AML-193 (cell line): Measurements from ENCODE around the gene LNX2.

Source experiments
- DNase-seq, 2 experiments: peaks; one replicate each; lab custom pipeline; 2025; lab: John Stamatoyannopoulos, UW

Gene LNX2

DNA sequence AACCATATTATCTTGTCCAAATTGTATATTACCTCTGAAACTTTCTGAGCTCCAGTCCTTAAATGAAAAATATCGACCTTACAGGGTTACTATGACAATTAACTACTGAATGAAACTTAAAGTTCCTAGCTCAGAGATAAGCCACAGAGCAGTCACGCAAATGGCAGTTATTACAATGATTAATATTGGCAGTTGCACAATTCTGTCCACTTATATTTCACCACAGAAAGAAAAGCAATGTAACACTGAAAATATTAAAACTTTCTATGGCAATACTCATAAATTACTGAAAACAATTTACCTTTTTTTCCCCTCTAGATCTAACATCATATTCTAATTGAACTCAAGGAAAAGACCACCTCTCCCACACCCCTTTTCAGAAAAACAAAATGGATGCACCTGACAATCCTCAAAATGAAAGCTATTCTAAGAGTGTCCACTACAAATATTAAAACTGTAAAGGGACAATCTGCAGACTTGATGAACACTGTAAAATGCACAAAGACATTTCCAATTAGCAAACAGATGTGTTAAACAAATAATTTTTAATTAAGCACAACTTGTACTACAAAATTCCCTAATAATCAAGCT is 14.6 kb downstream of the LNX2 start:
- DNase-seq: peak; percentile 52 to 55

DNA sequence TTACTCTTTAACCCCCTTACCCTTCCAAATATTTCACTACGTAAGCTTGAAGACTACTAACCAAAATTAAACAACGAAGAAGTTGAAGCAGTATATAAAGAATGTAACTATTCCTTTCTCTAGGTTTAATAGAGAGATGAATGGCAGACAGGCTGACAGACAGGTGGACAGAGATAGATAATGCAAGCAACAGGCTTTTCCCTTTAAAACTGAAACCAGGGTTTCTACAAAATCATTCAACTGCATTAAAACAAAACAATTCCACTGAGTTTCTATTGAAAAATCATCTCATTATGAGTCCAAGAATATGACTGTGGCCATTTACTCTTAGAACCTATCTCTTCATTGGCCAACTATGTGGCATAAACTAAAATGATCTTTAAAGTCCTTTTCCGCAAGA is 15.2 kb downstream of the LNX2 start:
- no peak for DNase-seq

DNA sequence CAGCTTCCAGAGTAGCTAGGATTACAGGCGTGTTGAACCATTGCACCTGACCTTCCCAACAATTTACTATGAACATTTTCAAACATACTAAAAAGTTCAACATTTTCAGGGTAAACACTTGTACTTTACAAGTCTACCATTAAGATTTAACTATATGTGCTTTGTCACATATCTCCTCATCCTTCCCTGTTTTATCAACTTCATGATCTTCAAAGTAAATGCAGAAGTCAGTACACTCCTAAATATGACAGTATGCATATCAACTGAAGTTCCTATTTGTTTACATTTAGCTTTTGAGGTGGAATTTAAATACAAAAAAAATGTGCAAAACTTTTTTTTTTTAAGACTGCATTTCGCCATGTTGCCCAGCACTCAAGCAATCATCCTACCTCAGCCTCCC is 18.5 kb downstream of the LNX2 start:
- DNase-seq: no peak

DNA sequence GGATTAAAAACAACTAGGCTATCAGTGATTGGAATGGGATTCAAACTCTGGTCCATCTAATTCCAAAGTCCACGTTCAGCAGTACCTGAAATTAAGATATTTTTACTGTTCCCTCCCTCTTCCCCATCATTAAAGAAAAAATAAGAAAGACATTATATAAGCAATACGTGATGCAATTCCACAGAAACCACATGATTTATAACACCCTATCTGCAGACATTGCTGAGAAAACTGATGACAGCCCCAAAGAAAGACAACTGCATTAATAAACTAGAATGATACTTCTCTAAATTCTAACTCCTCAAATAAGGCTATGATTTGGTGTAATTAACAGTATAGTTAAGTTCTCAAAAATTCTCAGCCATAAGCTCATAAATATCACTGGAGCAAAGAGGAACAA is 19.1 kb downstream of the LNX2 start:
- no peak for DNase-seq

DNA sequence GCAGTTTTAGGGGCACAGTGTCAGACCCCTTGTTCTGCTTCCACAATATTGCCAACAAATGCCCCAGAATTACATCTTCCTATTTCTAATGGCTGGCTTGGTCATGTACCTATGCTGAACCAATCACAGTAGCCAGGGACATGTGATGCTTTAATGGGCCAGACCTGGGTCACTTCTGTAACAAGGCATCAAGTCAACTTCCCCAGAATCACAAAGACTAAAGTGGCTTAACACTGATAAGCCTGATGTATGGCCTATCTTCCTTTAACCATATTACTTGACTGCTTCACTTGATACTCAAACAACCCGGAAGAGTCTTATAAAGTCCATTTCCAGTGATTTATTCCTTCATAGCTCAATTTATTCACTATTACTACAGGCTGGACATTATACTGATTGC is 19.6 kb downstream of the LNX2 start:
- DNase-seq: no peak

DNA sequence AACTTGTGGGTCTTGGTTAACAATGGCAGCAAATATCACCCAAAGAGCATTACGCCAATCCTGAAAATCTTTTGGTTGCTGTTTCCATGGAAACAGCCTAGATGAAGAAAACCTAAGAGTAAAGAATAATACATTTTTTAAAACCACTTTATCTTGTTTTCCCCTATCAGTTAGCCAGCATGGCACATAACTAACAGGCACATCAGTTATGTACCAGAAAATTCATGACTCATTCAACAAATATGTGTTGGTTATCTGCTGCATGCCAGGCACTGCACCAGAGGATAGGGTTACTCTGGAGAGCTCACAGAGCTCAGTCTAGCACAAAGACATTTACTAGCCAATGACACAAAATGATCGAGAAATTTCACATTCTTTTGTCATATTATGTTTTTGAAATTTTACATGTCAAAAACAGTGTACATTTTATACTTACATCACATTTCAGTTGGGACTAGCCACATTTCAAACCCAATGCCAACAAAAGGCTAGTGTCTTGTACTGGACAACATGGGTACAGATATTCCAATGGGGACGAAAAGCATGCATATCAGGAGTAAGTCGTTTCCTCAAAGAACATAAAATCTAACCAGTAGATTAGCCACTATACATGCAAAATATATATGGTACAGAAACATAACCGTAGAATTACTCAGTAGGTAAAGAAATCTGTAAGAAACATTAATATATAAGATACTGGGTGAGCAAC is 20.3 kb downstream of the LNX2 start:
- DNase-seq: no peak

DNA sequence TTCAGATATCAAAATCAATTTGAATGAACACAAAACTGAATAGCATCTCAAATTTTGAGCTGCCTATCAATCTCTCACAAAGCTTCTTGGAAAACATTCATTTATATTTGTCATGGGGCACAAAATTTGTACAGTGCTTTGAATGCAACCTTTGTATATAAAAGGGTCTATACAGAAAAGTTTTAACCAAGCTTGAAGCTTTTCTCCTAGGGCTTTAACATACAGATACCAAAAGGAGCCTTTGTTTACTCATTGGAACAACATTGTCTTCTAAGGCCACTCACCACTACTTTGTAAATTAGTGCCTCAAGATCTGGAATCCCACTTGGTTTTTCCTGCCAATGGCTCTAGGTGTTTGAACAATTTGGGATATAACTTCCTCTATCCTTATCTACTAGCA is 21.2 kb downstream of the LNX2 start:
- no peak for DNase-seq

DNA sequence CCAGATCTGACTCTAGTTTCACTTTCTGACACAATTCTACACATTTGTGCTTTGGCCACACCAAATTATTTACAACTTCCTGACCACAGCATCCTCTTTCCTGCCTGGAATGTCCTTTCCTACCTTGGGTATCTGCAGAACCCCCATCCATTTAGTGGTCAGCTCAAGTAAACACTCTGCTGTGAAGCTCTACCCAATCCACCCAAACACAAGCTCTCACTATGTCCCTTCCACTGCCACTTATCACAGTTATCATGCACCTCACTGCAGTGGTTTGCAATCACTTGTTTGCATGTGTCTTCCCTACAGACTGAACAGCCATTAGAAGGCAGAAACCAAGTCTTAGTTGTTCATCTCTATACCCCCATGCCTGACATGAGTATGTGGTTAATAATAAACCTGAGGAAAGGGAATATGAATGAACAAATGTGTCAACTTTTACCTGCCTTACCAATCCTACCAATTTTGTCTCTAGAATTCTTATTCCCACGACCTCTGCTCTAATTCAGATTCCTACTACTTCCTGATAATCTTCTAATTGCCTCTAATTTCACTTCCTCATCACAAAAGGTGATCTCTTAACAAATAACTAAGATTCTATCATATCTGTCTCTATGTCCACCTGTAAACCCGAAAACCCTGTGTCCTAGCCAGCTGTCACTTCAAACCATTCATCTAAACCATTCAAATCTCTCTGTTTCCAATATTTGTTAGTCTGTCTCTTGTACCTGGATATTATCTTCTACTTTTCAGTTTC is 25.1 kb downstream of the LNX2 start:
- no peak for DNase-seq

DNA sequence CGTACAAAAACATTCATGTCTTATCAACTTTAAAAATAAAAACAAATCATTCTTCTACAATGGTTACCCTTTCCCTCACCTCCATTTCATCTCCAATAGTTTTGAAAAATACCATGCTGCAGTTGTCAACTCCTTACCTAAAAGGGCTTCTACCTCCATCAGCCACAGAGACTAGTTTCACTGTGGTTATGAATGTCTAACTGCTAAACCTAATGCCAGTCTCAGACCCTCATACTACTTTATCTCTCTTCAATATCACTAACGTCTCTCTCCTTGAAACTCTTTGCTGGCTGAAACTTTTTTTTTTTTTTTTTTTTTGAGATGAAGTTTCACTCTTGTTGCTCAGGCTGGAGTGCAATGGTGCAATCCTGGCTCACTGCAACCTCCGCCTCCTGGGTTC is 27.1 kb downstream of the LNX2 start:
- no peak for DNase-seq

DNA sequence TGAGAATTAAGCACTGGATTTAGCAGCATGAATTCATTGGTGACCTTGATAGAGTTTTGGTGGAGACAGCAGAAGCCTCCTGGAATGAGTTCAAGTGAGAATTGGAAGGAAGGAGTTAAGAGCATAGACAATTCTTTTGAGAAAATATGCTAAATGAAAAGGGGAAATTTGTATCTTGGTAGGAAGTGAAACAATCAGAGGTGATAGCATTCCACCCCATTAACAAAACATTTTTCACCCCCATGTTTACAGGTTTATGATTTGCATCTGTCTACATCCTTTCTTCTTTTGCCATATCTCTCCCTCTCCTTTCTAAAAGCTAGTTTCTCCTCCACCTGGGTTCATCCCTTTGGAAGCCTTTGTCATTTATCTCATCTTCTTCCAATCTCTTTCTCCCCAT is 27.5 kb downstream of the LNX2 start:
- no peak for DNase-seq

DNA sequence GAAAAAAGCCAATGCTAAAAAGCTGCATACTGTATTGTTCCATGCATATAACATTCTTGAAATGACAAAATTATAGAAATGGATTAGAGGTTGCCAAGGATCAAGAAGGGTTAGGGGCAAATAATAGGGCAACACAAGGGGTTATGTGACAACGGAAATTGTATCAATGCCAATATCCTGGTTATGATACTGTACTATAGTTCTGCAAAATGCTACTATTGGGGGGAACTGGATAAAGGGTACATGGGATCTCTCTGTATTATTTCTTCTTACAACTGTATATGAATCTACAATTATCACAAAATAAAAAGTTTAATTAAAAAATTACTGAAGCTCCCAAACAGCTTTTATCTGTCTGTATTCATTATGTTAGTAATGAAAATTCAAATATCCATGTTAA is 31.9 kb downstream of the LNX2 start:
- DNase-seq: no peak

DNA sequence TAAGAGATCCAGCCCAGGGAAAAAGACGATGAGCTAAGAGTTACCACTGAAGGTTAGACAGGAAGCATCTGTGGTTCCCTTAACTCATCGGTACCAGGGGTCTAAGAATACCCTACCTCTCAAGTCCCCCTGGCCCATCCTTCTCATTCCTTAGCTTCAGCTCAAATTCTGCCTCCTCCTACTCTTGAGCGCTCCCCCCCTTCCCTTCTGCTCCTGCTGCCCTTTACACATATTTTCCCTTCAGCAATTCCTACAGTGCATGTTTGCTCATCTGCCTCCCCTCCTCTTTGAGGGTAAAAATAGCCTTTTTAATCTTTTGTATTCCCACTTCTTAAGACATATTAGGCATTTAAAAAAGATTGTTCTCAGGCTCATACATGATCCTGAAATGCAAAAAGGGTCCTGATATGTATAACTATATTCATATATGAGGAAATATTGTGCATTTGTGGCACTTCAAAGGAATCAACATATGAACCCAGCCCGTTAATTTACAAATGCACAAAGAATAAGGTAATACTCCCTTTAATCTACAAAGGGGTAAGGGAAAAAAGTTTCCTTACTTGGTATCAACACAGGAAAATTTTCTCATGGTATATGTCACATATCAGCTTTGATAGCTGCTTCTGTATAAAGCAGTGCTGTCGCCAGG is 33.1 kb downstream of the LNX2 start:
- no peak for DNase-seq

DNA sequence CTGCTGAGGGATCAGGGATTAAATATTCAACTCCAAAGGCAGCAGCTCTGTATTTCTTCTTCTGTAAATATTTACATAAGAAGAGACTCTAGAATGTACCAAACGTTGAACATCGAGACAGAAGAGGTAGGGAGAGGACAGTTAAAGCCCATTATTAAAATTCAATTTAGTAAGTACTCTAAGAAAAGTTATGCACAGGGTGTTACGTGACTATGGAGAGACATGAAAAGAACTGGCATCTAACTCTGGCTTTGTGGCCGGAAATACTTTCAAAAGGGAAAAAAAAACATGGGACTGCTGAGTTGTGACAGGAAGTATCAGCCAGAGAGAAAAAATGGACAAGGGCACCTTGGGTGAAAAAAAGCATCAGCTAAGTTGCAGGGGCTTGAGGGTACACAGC is 36.7 kb downstream of the LNX2 start:
- no peak for DNase-seq

DNA sequence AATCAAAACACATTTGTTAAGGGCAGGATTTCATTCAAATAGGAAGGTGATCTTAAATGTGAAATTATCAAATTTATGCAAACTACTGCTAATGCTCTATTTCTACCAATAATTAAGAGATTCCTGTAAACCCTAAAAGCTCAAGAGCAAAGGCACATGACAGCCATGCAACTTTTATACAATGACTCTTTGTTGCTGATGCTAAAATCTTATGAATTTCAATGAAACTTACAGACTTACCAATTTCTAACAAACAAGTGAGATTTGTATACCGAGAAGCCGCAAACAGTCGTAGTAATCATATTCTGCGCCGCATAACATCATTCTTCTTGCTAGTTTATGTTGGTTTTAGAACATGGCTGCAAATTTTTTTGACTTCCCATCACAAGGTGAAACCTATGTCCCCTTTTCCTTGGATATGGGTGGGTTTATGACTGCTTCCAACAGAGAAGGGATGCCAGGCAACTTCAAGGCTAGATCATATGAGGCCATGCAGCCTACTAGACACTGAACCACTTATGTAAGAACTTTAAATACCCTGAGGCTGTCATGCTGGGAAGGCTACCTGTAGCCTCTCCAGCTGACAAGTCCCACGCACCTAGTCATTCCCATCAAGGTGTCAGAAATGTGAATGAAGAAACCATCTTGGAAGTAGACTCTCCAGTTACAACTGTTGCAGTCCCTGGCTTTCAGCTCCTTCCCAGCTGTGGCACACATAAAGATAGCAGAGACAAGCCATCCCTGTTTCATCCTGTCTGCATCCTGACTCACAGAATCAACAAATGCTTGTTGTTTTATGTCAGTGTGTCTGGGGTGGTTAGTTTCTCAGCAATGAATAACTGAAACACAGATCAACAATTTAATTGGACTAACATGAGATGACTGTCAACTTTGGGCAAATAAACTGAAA is 42.0 kb downstream of the LNX2 start:
- no peak for DNase-seq

DNA sequence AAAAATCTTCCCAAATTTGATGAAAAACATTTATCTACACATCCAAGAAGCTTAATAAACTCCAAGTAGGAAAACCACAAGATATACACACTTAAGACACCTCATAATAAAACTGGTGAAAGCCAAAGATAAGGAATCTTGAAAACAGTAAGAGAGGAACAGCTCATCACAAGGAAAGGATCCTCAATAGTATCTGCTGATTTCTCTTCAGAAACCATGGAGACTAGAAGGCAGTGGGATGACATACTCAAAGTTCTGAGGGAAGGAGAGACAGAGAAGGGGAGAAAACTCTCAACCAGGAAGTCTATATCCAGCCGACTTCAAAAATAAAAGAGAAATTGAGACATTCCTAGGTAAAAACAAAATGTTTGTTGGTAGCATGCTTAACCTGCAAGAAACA is 45.7 kb downstream of the LNX2 start:
- DNase-seq: no peak

DNA sequence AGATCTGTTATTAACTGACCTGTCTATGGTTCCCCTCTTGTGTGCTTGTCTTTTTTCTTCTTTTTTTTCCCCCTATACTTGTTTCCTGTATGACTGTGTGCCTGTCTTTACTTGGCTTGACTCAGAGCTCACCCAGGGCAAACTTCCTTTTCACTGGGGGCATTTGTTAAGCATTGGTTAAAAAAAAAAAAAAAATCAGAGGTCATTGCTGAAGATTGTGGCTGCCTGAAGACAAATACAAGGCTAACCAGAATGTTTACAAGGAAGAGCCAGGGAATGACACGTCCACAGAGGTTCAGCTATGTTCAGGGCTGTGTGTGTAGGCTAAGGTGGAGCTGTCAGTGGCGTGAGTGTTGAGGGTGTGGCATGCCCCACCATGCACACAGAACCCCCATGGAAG is 47.1 kb downstream of the LNX2 start:
- peak in 1 of 2 experiments; percentile 3 for DNase-seq

DNA sequence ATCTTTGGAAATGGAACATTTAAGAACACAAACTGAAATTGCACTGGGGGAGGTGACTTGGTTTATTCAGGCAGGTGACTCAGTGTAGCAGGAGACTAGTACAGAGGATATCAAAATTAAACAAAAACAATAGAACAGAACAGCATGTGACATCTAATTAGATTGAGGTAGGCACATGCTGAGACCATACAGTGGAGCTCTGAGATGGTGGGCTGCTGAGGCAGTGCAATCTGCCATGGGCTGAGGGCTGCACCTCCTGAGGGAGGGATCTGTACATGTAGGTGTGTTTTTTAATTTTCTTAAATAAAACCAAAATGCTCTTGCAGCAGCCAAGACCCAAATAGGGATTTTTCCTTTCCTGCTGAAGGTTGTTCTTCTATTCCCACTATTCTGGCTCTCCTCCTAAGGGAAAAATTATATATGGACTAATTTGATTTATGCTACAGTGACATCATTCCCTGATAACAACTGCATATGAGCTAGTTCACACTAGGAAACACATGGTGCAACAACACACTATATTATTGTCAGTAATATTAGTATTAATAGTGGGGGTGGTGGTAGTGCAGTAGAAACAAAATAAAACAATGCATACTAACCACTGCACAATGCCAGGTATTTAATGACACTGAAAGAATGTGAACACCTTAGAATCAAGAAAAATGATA is 48.0 kb downstream of the LNX2 start:
- no peak for DNase-seq

DNA sequence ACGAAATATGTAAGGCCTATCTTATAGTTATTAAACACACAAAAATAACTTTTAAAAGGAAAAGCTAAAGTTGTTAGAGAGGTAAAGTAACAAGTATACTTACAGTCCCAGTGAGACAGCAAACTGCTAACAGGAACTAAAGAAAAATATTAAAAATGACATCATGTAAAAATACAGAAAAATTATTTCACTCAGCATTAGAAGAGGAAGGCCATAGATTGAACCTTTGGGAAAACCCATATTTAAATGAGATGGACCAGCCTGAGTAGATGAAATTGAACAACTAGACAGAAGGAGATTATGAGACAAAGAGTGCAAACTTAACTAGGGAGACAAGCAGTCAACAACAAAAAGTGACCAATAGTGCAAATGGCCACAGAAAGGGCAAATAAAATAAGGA is 49.4 kb downstream of the LNX2 start:
- no peak for DNase-seq

DNA sequence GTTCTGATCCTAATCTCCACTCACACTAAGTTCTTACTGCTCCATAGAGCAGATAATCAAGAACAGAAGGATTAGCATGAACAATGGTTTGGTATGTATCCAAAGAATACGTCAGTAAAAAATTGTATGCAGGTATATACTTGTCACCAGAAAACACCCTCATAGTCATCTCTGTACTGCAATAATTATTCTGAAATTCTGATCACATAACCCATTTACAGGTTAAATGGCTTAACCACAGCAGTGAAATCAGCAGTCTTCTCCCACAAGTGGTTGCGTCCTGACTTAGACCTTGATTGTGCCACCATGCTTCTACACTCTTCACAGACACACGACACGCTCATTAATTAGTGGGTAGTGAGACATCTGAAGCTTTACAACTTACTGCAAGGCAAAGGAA is 50.9 kb downstream of the LNX2 start:
- DNase-seq: no peak

DNA sequence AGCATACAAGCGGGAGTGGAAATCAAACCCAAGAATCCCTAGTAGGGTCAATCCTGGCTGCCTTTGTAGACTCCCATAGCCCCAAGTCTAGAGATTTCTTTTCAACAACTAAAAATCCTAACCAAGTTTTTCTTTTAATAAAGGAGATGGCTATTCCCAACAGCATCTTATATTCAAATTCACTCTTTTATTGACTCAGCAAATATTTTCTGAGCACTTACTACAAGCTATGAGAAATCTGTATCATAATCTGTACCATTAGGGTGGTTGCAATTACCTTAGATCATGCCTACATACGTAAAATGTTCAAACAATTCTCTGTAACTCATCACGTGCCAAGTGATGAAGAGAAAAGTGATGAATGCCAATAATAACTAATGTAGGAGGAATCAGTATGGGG is 54.5 kb downstream of the LNX2 start:
- no peak for DNase-seq

DNA sequence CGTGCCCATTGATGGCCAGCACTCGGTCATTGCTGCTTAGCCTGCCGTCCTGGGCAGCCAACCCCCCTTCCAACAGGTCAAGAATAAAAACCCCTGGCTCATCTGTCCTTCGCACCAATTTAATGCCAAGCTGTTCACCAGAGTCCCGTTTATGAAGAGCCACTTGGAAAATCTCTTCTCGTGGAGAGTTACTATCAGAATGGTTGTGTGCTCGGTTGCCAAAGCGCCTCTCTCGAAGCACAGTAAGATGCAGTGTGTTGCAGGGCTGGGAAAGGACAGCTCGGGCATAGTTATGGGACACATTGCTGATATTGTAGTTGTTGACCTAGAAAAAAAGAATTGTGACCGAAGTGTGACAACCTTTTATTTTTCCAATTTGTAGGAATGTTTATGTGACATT is 57.9 kb downstream of the LNX2 start:
- no peak for DNase-seq
